Astrocyte of the spinal cord (primary cell): ENCODE results near the gene COL4A2.

Source experiments
- DNase-seq: peaks from one replicate; pipeline ENCODE4 v3.0.0; 2011; ENCODE audit warnings: low read depth, low spot score
- H3K4me3 ChIP-seq: 2 replicates; pipeline ENCODE4 v1.5.1; 2011; ENCODE audit warnings: low read depth, mild to moderate bottlenecking, low read length, moderate library complexity
- in situ Hi-C: cut with HindIII; loops from 2 replicates; pipeline ENCODE4 v1.10.0; 2017; ENCODE audit warnings: low sequenced_read_pairs
- TF ChIP-seq, protein P1 (sequence below): IDR thresholded peaks from 2 replicates; pipeline ENCODE4 v1.5.1; 2012; ENCODE audit warnings: low read depth, mild to moderate bottlenecking, low read length, inconsistent platforms

Gene COL4A2

GRCh38 chr13:110303644-110304043 is 3.4 kb upstream of the COL4A2 start:
- TF ChIP-seq, protein P1, sequence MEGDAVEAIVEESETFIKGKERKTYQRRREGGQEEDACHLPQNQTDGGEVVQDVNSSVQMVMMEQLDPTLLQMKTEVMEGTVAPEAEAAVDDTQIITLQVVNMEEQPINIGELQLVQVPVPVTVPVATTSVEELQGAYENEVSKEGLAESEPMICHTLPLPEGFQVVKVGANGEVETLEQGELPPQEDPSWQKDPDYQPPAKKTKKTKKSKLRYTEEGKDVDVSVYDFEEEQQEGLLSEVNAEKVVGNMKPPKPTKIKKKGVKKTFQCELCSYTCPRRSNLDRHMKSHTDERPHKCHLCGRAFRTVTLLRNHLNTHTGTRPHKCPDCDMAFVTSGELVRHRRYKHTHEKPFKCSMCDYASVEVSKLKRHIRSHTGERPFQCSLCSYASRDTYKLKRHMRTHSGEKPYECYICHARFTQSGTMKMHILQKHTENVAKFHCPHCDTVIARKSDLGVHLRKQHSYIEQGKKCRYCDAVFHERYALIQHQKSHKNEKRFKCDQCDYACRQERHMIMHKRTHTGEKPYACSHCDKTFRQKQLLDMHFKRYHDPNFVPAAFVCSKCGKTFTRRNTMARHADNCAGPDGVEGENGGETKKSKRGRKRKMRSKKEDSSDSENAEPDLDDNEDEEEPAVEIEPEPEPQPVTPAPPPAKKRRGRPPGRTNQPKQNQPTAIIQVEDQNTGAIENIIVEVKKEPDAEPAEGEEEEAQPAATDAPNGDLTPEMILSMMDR, result no peak
- H3K4me3 ChIP-seq, result no peak overlapping the region
- in situ Hi-C loops, result no loop called here
- DNase-seq, result no peak

DNA sequence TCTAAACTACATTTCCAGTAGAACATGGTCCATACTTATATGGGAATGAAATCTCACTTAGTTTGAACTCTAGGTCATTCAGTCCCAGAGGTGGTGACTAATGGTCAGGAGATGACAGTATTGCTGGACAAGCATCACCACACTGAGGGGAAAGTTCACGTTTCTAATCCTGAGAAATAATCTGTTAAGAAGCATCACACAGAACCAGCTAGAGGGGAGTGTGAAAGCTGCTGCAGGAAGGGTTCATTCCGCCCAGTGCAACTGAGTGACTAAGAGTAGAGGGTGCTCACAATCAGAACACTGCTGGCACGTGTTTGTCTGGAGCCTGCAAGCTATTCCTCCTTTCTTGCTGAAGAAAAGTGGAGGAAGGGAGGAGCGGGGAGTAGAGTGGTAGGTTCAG is 2.8 kb upstream of the COL4A2 start:
- TF ChIP-seq, protein P1, result no peak
- H3K4me3 ChIP-seq, result peak overlapping the region; percentile 77
- in situ Hi-C loops, result no loop called here
- DNase-seq, result no peak

DNA sequence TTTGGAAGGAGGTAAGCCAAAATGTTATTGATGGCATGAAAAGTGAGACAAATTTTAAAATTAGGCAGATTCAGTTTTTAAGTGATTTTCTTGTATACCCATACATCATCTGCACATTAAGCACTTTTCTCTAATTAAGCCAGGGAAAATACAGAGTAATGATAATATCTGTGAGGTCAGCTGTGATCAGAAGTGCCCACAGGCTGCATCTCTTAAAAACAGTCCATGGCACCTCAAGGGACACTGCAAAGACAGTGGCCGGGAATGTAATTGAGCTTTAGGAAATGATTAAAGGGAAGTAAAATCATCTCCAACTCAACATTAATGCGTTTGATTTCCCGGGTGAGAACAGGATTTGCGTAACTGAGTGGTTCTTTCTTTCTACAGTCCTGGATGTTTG is 2.1 kb upstream of the COL4A2 start:
- peak overlapping the region; percentile 77 for H3K4me3 ChIP-seq
- TF ChIP-seq, protein P1, result no peak
- DNase-seq, result no peak
- in situ Hi-C loops, result no loop called here

GRCh38 chr13:110305544-110305943 is 1.5 kb upstream of the COL4A2 start:
- DNase-seq, result no peak
- peak overlapping the region; percentile 77 for H3K4me3 ChIP-seq
- TF ChIP-seq, protein P1, result no peak
- in situ Hi-C loops, result no loop called here

GRCh38 chr13:110305949-110306339 is 1.1 kb upstream of the COL4A2 start:
- in situ Hi-C loops, result no loop called here
- TF ChIP-seq, protein P1, result no peak
- H3K4me3 ChIP-seq, result peak overlapping the region; percentile 77
- DNase-seq, result no peak

- in situ Hi-C loops, result no loop called here
- peak overlapping the region; percentile 77 for H3K4me3 ChIP-seq
- no peak for DNase-seq
- TF ChIP-seq, protein P1, result no peak
Observed at GRCh38 chr13:110306340-110306959, 634 bp upstream of the COL4A2 start.
